SJCRH30 (cell line): ENCODE results near the gene MINK1. TPM values are rescaled to one million over a fixed set of nuclear protein-coding genes. Genes with fewer than 3 reads are reported as not detected.
A peak's percentile ranks its signal among the peaks of the same experiment; 100 is the strongest.
"Not testable (repeated sequence)": the region's sequence is repeated elsewhere in the genome, so short reads cannot be mapped to it uniquely, and the experiment has no call there.

Source experiments
- DNase-seq, 2 experiments: peaks; one replicate each; pipeline ENCODE4 v3.0.0-alpha.2; 2015 to 2020
- H3K27ac ChIP-seq: fragments of 250-450 bp; sonication (Bioruptor Pico); 2 replicates; pipeline ENCODE4 v1.5.1; 2020; ENCODE audit warnings: mild to moderate bottlenecking, moderate library complexity
- H3K27me3 ChIP-seq: fragments of 250-450 bp; sonication (Bioruptor Pico); 2 replicates; pipeline ENCODE4 v1.5.1; 2020; ENCODE audit warnings: mild to moderate bottlenecking, moderate library complexity
- H3K36me3 ChIP-seq: fragments of 250-450 bp; sonication (Bioruptor Pico); 2 replicates; pipeline ENCODE4 v1.5.1; 2020; ENCODE audit warnings: mild to moderate bottlenecking, moderate library complexity
- H3K4me1 ChIP-seq: fragments of 250-450 bp; sonication (Bioruptor Pico); 2 replicates; pipeline ENCODE4 v1.5.1; 2020; ENCODE audit warnings: mild to moderate bottlenecking, moderate library complexity
- H3K4me3 ChIP-seq: fragments of 250-450 bp; sonication (Bioruptor Pico); 2 replicates; pipeline ENCODE4 v1.5.1; 2020; ENCODE audit warnings: mild to moderate bottlenecking, moderate library complexity
- H3K9me3 ChIP-seq: fragments of 250-450 bp; sonication (Bioruptor Pico); replicated peaks from 2 replicates; pipeline ENCODE4 v1.5.1; 2020; ENCODE audit warnings: mild to moderate bottlenecking, moderate library complexity
- total RNA-seq: library from RNA; depleted of rRNA; stranded (reverse); fragments of >200 nt; shearing (Covaris generic); gene quantifications from 2 replicates; pipeline ENCODE4 v1.2.3, GENCODE V29; 2014

MINK1 gene
- total RNA-seq, 1 experiment from 2014 or later: 12.4 TPM

GRCh38 chr17:4901648-4902344, 68.7 kb downstream of the MINK1 start:
- H3K9me3 ChIP-seq: no peaks in the 10 kb centered on the region
- peaks cover 6% of the 10 kb centered on the region for H3K4me1 ChIP-seq
- H3K36me3 ChIP-seq: no peaks in the 10 kb centered on the region
- no peak overlapping the region for H3K4me3 ChIP-seq
- no peaks in the 10 kb centered on the region for H3K27me3 ChIP-seq
- DNase-seq: no peak
- H3K27ac ChIP-seq: no peak overlapping the region

GRCh38 chr17:4902540-4902939, 69.4 kb downstream of the MINK1 start:
- DNase-seq: no peak
- no peak overlapping the region for H3K4me3 ChIP-seq
- no peaks in the 10 kb centered on the region for H3K27me3 ChIP-seq
- no peaks in the 10 kb centered on the region for H3K36me3 ChIP-seq
- no peaks in the 10 kb centered on the region for H3K9me3 ChIP-seq
- no peak overlapping the region for H3K27ac ChIP-seq
- H3K4me1 ChIP-seq: peaks cover 6% of the 10 kb centered on the region

GRCh38 chr17:4903051-4903818, 70.1 kb downstream of the MINK1 start, which contains the start of gene CHRNE:
TSS of gene CHRNE (minus strand) at chr17:4903098. CDS start at chr17:4903063, 35 bp downstream.
- DNase-seq: peak; percentile 66 to 79
- Histone ChIP-seq H3K4me3 (no peak within 1 kb of the TSS), H3K9me3 (no peaks in the 10 kb centered on the region), H3K27ac (no peak within 1 kb of the TSS), H3K4me1 (peaks cover 8% of the 10 kb centered on the region), H3K36me3 (no peaks in the 10 kb centered on the region), H3K27me3 (no peaks in the 10 kb centered on the region)

- H3K9me3 ChIP-seq, DNase-seq, H3K27me3 ChIP-seq, H3K27ac ChIP-seq, H3K4me3 ChIP-seq, H3K36me3 ChIP-seq: not testable (repeated sequence)
- H3K4me1 ChIP-seq: peaks cover 14% of the 10 kb centered on the region
Observed at GRCh38 chr17:4906642-4907041, 73.5 kb downstream of the MINK1 start.

GRCh38 chr17:4908301-4908700, 75.2 kb downstream of the MINK1 start:
- no peaks in the 10 kb centered on the region for H3K36me3 ChIP-seq
- peak; percentile 55 to 70 for DNase-seq
- H3K27ac ChIP-seq: peak overlapping the region; percentile 47
- H3K27me3 ChIP-seq: no peaks in the 10 kb centered on the region
- H3K4me3 ChIP-seq: peak overlapping the region; percentile 19
- peaks cover 9% of the 10 kb centered on the region for H3K4me1 ChIP-seq
- no peaks in the 10 kb centered on the region for H3K9me3 ChIP-seq

GRCh38 chr17:4908711-4909496, 75.8 kb downstream of the MINK1 start:
- peak overlapping the region; percentile 19 for H3K4me3 ChIP-seq
- H3K36me3 ChIP-seq: no peaks in the 10 kb centered on the region
- no peaks in the 10 kb centered on the region for H3K27me3 ChIP-seq
- H3K4me1 ChIP-seq: peaks cover 8% of the 10 kb centered on the region
- no peaks in the 10 kb centered on the region for H3K9me3 ChIP-seq
- peak; percentile 88 to 91 for DNase-seq
- peak overlapping the region; percentile 47 for H3K27ac ChIP-seq

- H3K9me3 ChIP-seq: no peaks in the 10 kb centered on the region
- no peak overlapping the region for H3K4me3 ChIP-seq
- no peaks in the 10 kb centered on the region for H3K4me1 ChIP-seq
- DNase-seq: no peak
- no peaks in the 10 kb centered on the region for H3K36me3 ChIP-seq
- no peak overlapping the region for H3K27ac ChIP-seq
- no peaks in the 10 kb centered on the region for H3K27me3 ChIP-seq
Observed at GRCh38 chr17:4913994-4914393, 80.9 kb downstream of the MINK1 start.

GRCh38 chr17:4914551-4914950, 81.4 kb downstream of the MINK1 start:
- H3K27me3 ChIP-seq, H3K27ac ChIP-seq, H3K9me3 ChIP-seq, H3K4me3 ChIP-seq, H3K4me1 ChIP-seq, DNase-seq, H3K36me3 ChIP-seq: not testable (repeated sequence)

- no peaks in the 10 kb centered on the region for H3K36me3 ChIP-seq
- H3K4me3 ChIP-seq: no peak overlapping the region
- H3K27ac ChIP-seq: no peak overlapping the region
- H3K9me3 ChIP-seq: no peaks in the 10 kb centered on the region
- no peaks in the 10 kb centered on the region for H3K27me3 ChIP-seq
- peak in 1 of 2 experiments; percentile 33 for DNase-seq
- no peaks in the 10 kb centered on the region for H3K4me1 ChIP-seq
Observed at GRCh38 chr17:4919511-4920047, 86.4 kb downstream of the MINK1 start.

GRCh38 chr17:4920351-4921048, 87.4 kb downstream of the MINK1 start:
- Histone ChIP-seq H3K27me3 (no peaks in the 10 kb centered on the region), H3K36me3 (no peaks in the 10 kb centered on the region), H3K4me1 (no peaks in the 10 kb centered on the region), H3K27ac (no peak overlapping the region), H3K9me3 (no peaks in the 10 kb centered on the region), H3K4me3 (no peak overlapping the region)
- DNase-seq: no peak

- no peak overlapping the region for H3K4me3 ChIP-seq
- no peak overlapping the region for H3K27ac ChIP-seq
- no peak for DNase-seq
- H3K27me3 ChIP-seq: no peaks in the 10 kb centered on the region
- H3K36me3 ChIP-seq: no peaks in the 10 kb centered on the region
- H3K4me1 ChIP-seq: no peaks in the 10 kb centered on the region
- H3K9me3 ChIP-seq: no peaks in the 10 kb centered on the region
Observed at GRCh38 chr17:4921320-4921719, 88.2 kb downstream of the MINK1 start.

GRCh38 chr17:4926577-4927335, 93.6 kb downstream of the MINK1 start:
- not testable (repeated sequence) for H3K36me3 ChIP-seq, DNase-seq, H3K9me3 ChIP-seq, H3K4me1 ChIP-seq, H3K4me3 ChIP-seq, H3K27me3 ChIP-seq, H3K27ac ChIP-seq

- Histone ChIP-seq H3K9me3 (no peaks in the 10 kb centered on the region), H3K27ac (no peak overlapping the region), H3K4me3 (no peak overlapping the region), H3K36me3 (no peaks in the 10 kb centered on the region), H3K27me3 (no peaks in the 10 kb centered on the region), H3K4me1 (no peaks in the 10 kb centered on the region)
- DNase-seq: no peak
Observed at GRCh38 chr17:4928881-4929280, 95.7 kb downstream of the MINK1 start.

GRCh38 chr17:4931963-4932362, 98.8 kb downstream of the MINK1 start, which contains the start of gene GP1BA:
TSS of gene GP1BA (plus strand) at chr17:4932277. CDS start at chr17:4932605, 328 bp downstream.
- Histone ChIP-seq H3K4me1 (no peaks in the 10 kb centered on the region), H3K27ac (no peak within 1 kb of the TSS), H3K27me3 (no peaks in the 10 kb centered on the region), H3K36me3 (no peaks in the 10 kb centered on the region), H3K9me3 (no peaks in the 10 kb centered on the region), H3K4me3 (no peak within 1 kb of the TSS)
- no peak for DNase-seq
